OCI-LY1 (cell line): Measurements from ENCODE around the gene MORN5.

Source experiments
- H2AFZ ChIP-seq: fragments of 200-600 bp; sonication (generic), shearing (Covaris generic); 2 replicates; pipeline ENCODE4 v1.6.0; 2014; ENCODE audit warnings: antibody characterized with exemption, mild to moderate bottlenecking, low read length
- H3F3A ChIP-seq: fragments of 200-600 bp; sonication (generic), shearing (Covaris generic); 2 replicates; pipeline ENCODE4 v1.6.0; 2014; ENCODE audit warnings: mild to moderate bottlenecking, antibody characterized with exemption, low read length, moderate library complexity; ENCODE audit not compliant: insufficient read depth
- H3K27ac ChIP-seq: fragments of 200-600 bp; sonication (generic); 2 replicates; pipeline ENCODE4 v1.5.1; 2014; ENCODE audit warnings: low read length, mixed run types, mild to moderate bottlenecking, low read depth; ENCODE audit not compliant: poor library complexity, severe bottlenecking
- H3K27me3 ChIP-seq: fragments of 200-600 bp; sonication (generic); 2 replicates; pipeline ENCODE4 v1.6.0; 2014; ENCODE audit warnings: antibody characterized with exemption, mild to moderate bottlenecking, low read length, moderate library complexity; ENCODE audit not compliant: insufficient read depth
- H3K36me3 ChIP-seq: fragments of 200-600 bp; sonication (generic); 2 replicates; pipeline ENCODE4 v1.6.1; 2014; ENCODE audit warnings: mild to moderate bottlenecking, antibody characterized with exemption, low read length, moderate library complexity, mixed read lengths; ENCODE audit not compliant: insufficient read depth
- H3K4me1 ChIP-seq: fragments of 200-600 bp; sonication (generic); 2 replicates; pipeline ENCODE4 v1.5.1; 2014; ENCODE audit warnings: mild to moderate bottlenecking, low read length, moderate library complexity; ENCODE audit not compliant: insufficient read depth, severe bottlenecking
- H3K4me2 ChIP-seq: fragments of 200-600 bp; sonication (generic), shearing (Covaris generic); 2 replicates; pipeline ENCODE4 v1.6.1; 2014; ENCODE audit warnings: low read length
- H3K4me3 ChIP-seq: fragments of 200-600 bp; sonication (generic); 2 replicates; pipeline ENCODE4 v1.5.1; 2014; ENCODE audit warnings: low read length, low read depth, mild to moderate bottlenecking, mixed read lengths; ENCODE audit not compliant: poor library complexity, severe bottlenecking
- H3K79me2 ChIP-seq: fragments of 200-600 bp; shearing (Covaris generic); 2 replicates; pipeline ENCODE4 v1.6.1; 2016; ENCODE audit warnings: mixed run types, low read length, mixed read lengths; ENCODE audit not compliant: insufficient read depth
- H3K9ac ChIP-seq: fragments of 200-600 bp; sonication (generic), shearing (Covaris generic); 2 replicates; pipeline ENCODE4 v1.6.1; 2014; ENCODE audit warnings: mild to moderate bottlenecking, low read length, mixed read lengths
- H3K9me2 ChIP-seq: fragments of 200-600 bp; sonication (generic), shearing (Covaris generic); 2 replicates; pipeline ENCODE4 v1.6.1; 2014; ENCODE audit warnings: low read depth, mild to moderate bottlenecking, low read length, mixed read lengths
- H3K9me3 ChIP-seq: fragments of 200-600 bp; shearing (Covaris generic); 2 replicates; pipeline ENCODE4 v1.6.1; 2014; ENCODE audit warnings: low read length, mixed read lengths
- H4K20me1 ChIP-seq: fragments of 200-600 bp; sonication (generic), shearing (Covaris generic); 2 replicates; pipeline ENCODE4 v1.6.0; 2016; ENCODE audit warnings: mild to moderate bottlenecking, low read length; ENCODE audit not compliant: insufficient read depth
- EZH2 ChIP-seq: fragments of 200-600 bp; sonication (generic), shearing (Covaris generic); IDR thresholded peaks from 2 replicates; pipeline ENCODE4 v1.8.0; 2017; ENCODE audit warnings: borderline replicate concordance, mixed run types, mild to moderate bottlenecking, antibody characterized with exemption, low read length, moderate library complexity, mixed read lengths
- TF ChIP-seq, protein P1 (sequence below): fragments of 200-600 bp; sonication (generic), shearing (Covaris generic); IDR thresholded peaks from 2 replicates; pipeline ENCODE4 v1.5.1; 2017; ENCODE audit warnings: mild to moderate bottlenecking, antibody characterized with exemption, low read length, moderate library complexity, mixed read lengths

The MORN5 gene

DNA sequence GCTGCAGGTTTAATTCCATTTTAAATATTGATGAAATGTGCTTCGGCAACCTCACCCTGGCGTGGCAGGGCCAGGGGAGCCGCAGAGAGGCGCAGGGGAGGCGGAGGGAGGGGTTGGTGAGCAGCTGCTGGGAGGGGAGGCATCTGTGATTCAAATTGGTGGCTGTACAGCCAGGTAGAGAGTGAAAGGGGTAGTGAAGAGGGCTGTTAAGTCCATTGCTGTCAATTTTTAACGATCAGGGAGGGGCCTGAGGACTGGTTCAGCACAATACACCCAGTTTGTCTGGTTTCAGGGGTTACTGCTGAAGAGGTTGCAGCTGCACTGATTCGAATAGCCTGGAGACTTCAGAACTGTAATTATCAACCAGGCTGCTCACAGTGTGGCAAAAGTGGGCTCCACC is 37.7 kb downstream of the MORN5 start:
- Histone ChIP-seq H3K9me2 (no peaks in the 10 kb centered on the region), H3K27ac (no peak overlapping the region), H3K4me3 (no peak overlapping the region), H3K4me2 (no peak overlapping the region), H3K9me3 (no peaks in the 10 kb centered on the region), H3K4me1 (no peaks in the 10 kb centered on the region), H3K9ac (no peak overlapping the region), H4K20me1 (no peaks in the 10 kb centered on the region), H3K27me3 (no peaks in the 10 kb centered on the region), H2AFZ (no peak overlapping the region), H3K79me2 (no peaks in the 10 kb centered on the region), H3F3A (no peaks in the 10 kb centered on the region), H3K36me3 (no peaks in the 10 kb centered on the region)
- TF ChIP-seq, protein P1, sequence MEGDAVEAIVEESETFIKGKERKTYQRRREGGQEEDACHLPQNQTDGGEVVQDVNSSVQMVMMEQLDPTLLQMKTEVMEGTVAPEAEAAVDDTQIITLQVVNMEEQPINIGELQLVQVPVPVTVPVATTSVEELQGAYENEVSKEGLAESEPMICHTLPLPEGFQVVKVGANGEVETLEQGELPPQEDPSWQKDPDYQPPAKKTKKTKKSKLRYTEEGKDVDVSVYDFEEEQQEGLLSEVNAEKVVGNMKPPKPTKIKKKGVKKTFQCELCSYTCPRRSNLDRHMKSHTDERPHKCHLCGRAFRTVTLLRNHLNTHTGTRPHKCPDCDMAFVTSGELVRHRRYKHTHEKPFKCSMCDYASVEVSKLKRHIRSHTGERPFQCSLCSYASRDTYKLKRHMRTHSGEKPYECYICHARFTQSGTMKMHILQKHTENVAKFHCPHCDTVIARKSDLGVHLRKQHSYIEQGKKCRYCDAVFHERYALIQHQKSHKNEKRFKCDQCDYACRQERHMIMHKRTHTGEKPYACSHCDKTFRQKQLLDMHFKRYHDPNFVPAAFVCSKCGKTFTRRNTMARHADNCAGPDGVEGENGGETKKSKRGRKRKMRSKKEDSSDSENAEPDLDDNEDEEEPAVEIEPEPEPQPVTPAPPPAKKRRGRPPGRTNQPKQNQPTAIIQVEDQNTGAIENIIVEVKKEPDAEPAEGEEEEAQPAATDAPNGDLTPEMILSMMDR, result no peak
- no peak for TF ChIP-seq EZH2

DNA sequence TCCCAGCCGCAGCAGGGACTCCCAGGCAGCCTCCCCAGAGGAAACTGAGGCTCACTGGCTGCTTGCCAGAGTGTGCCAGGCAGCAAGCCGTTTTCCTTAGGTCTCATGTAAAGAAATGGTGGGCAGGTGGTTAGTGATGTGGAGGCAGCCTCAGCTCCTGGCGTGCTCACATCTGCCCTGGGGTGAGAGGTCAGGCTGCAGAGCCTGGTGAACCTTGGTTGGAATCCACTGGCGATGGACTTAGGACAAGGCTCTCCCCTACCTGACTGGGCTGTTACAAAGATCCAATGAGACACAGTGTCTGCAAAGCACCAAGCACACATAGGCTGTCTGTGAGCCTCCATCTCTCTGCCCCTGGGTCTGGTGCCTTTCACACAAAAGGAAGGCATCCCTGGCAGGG is 38.2 kb downstream of the MORN5 start:
- no peak for TF ChIP-seq EZH2
- TF ChIP-seq, protein P1, result no peak
- Histone ChIP-seq H3K27me3 (no peaks in the 10 kb centered on the region), H3K9me2 (no peaks in the 10 kb centered on the region), H3K9me3 (no peaks in the 10 kb centered on the region), H2AFZ (no peak overlapping the region), H3K79me2 (no peaks in the 10 kb centered on the region), H3K36me3 (no peaks in the 10 kb centered on the region), H4K20me1 (no peaks in the 10 kb centered on the region), H3F3A (no peaks in the 10 kb centered on the region), H3K9ac (no peak overlapping the region), H3K4me1 (no peaks in the 10 kb centered on the region), H3K27ac (no peak overlapping the region), H3K4me3 (no peak overlapping the region), H3K4me2 (no peak overlapping the region)

DNA sequence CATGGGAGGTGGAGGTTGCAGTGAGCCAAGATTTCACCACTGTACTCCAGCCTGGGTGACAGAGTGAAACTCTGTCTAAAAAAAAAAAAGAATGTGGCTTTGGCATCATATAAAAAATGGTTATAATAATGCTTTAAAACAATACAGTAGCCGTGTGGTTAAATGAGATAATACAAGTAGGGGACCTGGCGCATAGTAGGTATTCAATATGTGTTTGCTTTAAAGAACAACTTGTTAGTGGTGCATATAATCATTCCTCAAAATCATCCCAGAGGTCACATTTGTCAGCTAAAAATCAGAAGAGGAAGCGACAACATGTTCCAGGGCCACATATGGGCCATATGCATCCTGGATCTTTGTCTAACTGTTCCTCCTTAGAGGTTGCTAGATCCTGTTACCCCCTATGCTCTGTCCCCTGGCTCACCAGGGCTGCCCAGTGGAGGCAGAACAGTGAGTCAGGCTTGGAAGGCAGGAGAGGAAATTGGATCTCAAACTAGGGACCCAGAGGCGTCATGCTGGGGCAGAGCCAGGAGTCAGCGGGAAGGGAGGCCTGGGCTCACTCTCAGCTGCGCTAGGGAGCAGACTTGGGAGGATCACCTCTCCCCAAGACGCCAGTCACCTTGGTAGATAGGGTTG is 41.4 kb downstream of the MORN5 start:
- TF ChIP-seq, protein P1, result no peak
- no peak for TF ChIP-seq EZH2
- Histone ChIP-seq H3F3A (no peaks in the 10 kb centered on the region), H3K9me2 (no peaks in the 10 kb centered on the region), H3K9me3 (no peaks in the 10 kb centered on the region), H3K27me3 (no peaks in the 10 kb centered on the region), H3K4me1 (no peaks in the 10 kb centered on the region), H3K27ac (no peak overlapping the region), H4K20me1 (no peaks in the 10 kb centered on the region), H3K4me3 (no peak overlapping the region), H3K9ac (no peak overlapping the region), H3K4me2 (no peak overlapping the region), H3K79me2 (no peaks in the 10 kb centered on the region), H3K36me3 (no peaks in the 10 kb centered on the region), H2AFZ (no peak overlapping the region)
